Measurements from ENCODE around the gene PITX1.

PITX1 gene

GRCh38 chr5:135062216-135063055, 28.4 kb upstream of the PITX1 start:
- Histone ChIP-seq H3K27me3 (ENCODE audit: control insufficient read depth, insufficient read depth, low read length) (no peaks in the 10 kb centered on the region), H3K4me3 (ENCODE audit: low read length) (no peak overlapping the region), H3K27ac (ENCODE audit: low read length) (no peak overlapping the region), H3K9me3 (ENCODE audit: control insufficient read depth, insufficient read depth, low read length) (no peaks in the 10 kb centered on the region), H3K4me1 (ENCODE audit: control insufficient read depth, insufficient read depth, low read length) (no peaks in the 10 kb centered on the region; the same call in 1 of the 2 replicates), H3K36me3 (ENCODE audit: control insufficient read depth, insufficient read depth, low read length) (no peaks in the 10 kb centered on the region)
- WGBS (ENCODE audit: insufficient coverage, insufficient read length), result no CpG with 5 or more reads among the region's 17 CpGs
- DNase-seq (ENCODE audit: low read depth, low spot score), result no peak

- Histone ChIP-seq H3K36me3 (ENCODE audit: control insufficient read depth, insufficient read depth, low read length) (no peaks in the 10 kb centered on the region), H3K27ac (ENCODE audit: low read length) (no peak overlapping the region), H3K9me3 (ENCODE audit: control insufficient read depth, insufficient read depth, low read length) (no peaks in the 10 kb centered on the region), H3K4me1 (ENCODE audit: control insufficient read depth, insufficient read depth, low read length) (no peaks in the 10 kb centered on the region; the same call in 1 of the 2 replicates), H3K27me3 (ENCODE audit: control insufficient read depth, insufficient read depth, low read length) (no peaks in the 10 kb centered on the region), H3K4me3 (ENCODE audit: low read length) (no peak overlapping the region)
- WGBS (ENCODE audit: insufficient coverage, insufficient read length), result no CpG with 5 or more reads among the region's 6 CpGs
- DNase-seq (ENCODE audit: low read depth, low spot score), result no peak
Observed at GRCh38 chr5:135061001-135061400, 27.0 kb upstream of the PITX1 start.

GRCh38 chr5:135060021-135060420, 26.0 kb upstream of the PITX1 start:
- Histone ChIP-seq H3K4me3 (ENCODE audit: low read length) (no peak overlapping the region), H3K36me3 (ENCODE audit: control insufficient read depth, insufficient read depth, low read length) (no peaks in the 10 kb centered on the region), H3K27ac (ENCODE audit: low read length) (no peak overlapping the region), H3K4me1 (ENCODE audit: control insufficient read depth, insufficient read depth, low read length) (no peaks in the 10 kb centered on the region; the same call in 1 of the 2 replicates), H3K9me3 (ENCODE audit: control insufficient read depth, insufficient read depth, low read length) (no peaks in the 10 kb centered on the region), H3K27me3 (ENCODE audit: control insufficient read depth, insufficient read depth, low read length) (no peaks in the 10 kb centered on the region)
- no CpG with 5 or more reads among the region's 3 CpGs for WGBS (ENCODE audit: insufficient coverage, insufficient read length)
- no peak for DNase-seq (ENCODE audit: low read depth, low spot score)

GRCh38 chr5:135059000-135059923, 25.2 kb upstream of the PITX1 start:
- H3K9me3 ChIP-seq (ENCODE audit: control insufficient read depth, insufficient read depth, low read length), result no peaks in the 10 kb centered on the region
- H3K36me3 ChIP-seq (ENCODE audit: control insufficient read depth, insufficient read depth, low read length), result no peaks in the 10 kb centered on the region
- H3K4me3 ChIP-seq (ENCODE audit: low read length), result no peak overlapping the region
- no peaks in the 10 kb centered on the region; the same call in 1 of the 2 replicates for H3K4me1 ChIP-seq (ENCODE audit: control insufficient read depth, insufficient read depth, low read length)
- DNase-seq (ENCODE audit: low read depth, low spot score), result no peak
- no CpG with 5 or more reads among the region's 12 CpGs for WGBS (ENCODE audit: insufficient coverage, insufficient read length)
- no peak overlapping the region for H3K27ac ChIP-seq (ENCODE audit: low read length)
- H3K27me3 ChIP-seq (ENCODE audit: control insufficient read depth, insufficient read depth, low read length), result no peaks in the 10 kb centered on the region

- Histone ChIP-seq H3K27ac (ENCODE audit: low read length) (no peak overlapping the region), H3K4me3 (ENCODE audit: low read length) (no peak overlapping the region), H3K27me3 (ENCODE audit: control insufficient read depth, insufficient read depth, low read length) (no peaks in the 10 kb centered on the region), H3K9me3 (ENCODE audit: control insufficient read depth, insufficient read depth, low read length) (no peaks in the 10 kb centered on the region), H3K36me3 (ENCODE audit: control insufficient read depth, insufficient read depth, low read length) (no peaks in the 10 kb centered on the region), H3K4me1 (ENCODE audit: control insufficient read depth, insufficient read depth, low read length) (no peaks in the 10 kb centered on the region; the same call in 1 of the 2 replicates)
- no CpG with 5 or more reads among the region's 8 CpGs for WGBS (ENCODE audit: insufficient coverage, insufficient read length)
- no peak for DNase-seq (ENCODE audit: low read depth, low spot score)
Observed at GRCh38 chr5:135058331-135058732, 24.3 kb upstream of the PITX1 start.

- WGBS (ENCODE audit: insufficient coverage, insufficient read length), result no CpG with 5 or more reads among the region's 2 CpGs
- H3K27ac ChIP-seq (ENCODE audit: low read length), result no peak overlapping the region
- H3K4me3 ChIP-seq (ENCODE audit: low read length), result no peak overlapping the region
- no peaks in the 10 kb centered on the region for H3K9me3 ChIP-seq (ENCODE audit: control insufficient read depth, insufficient read depth, low read length)
- peaks cover under 1% of the 10 kb centered on the region; the same call in 1 of the 2 replicates for H3K27me3 ChIP-seq (ENCODE audit: control insufficient read depth, insufficient read depth, low read length)
- H3K4me1 ChIP-seq (ENCODE audit: control insufficient read depth, insufficient read depth, low read length), result no peaks in the 10 kb centered on the region; the same call in 1 of the 2 replicates
- no peaks in the 10 kb centered on the region for H3K36me3 ChIP-seq (ENCODE audit: control insufficient read depth, insufficient read depth, low read length)
- DNase-seq (ENCODE audit: low read depth, low spot score), result no peak
Observed at GRCh38 chr5:135057233-135057632, 23.2 kb upstream of the PITX1 start.

GRCh38 chr5:135056316-135057030, 22.4 kb upstream of the PITX1 start:
- no peaks in the 10 kb centered on the region for H3K36me3 ChIP-seq (ENCODE audit: control insufficient read depth, insufficient read depth, low read length)
- H3K4me1 ChIP-seq (ENCODE audit: control insufficient read depth, insufficient read depth, low read length), result no peaks in the 10 kb centered on the region; the same call in 1 of the 2 replicates
- no peak overlapping the region for H3K4me3 ChIP-seq (ENCODE audit: low read length)
- peaks cover 6% of the 10 kb centered on the region for H3K27me3 ChIP-seq (ENCODE audit: control insufficient read depth, insufficient read depth, low read length)
- H3K27ac ChIP-seq (ENCODE audit: low read length), result no peak overlapping the region
- H3K9me3 ChIP-seq (ENCODE audit: control insufficient read depth, insufficient read depth, low read length), result no peaks in the 10 kb centered on the region
- DNase-seq (ENCODE audit: low read depth, low spot score), result no peak
- no CpG with 5 or more reads among the region's 8 CpGs for WGBS (ENCODE audit: insufficient coverage, insufficient read length)

- Histone ChIP-seq H3K4me3 (ENCODE audit: low read length) (no peak overlapping the region), H3K27me3 (ENCODE audit: control insufficient read depth, insufficient read depth, low read length) (peaks cover 17% of the 10 kb centered on the region), H3K4me1 (ENCODE audit: control insufficient read depth, insufficient read depth, low read length) (no peaks in the 10 kb centered on the region; the same call in 1 of the 2 replicates), H3K9me3 (ENCODE audit: control insufficient read depth, insufficient read depth, low read length) (no peaks in the 10 kb centered on the region), H3K36me3 (ENCODE audit: control insufficient read depth, insufficient read depth, low read length) (no peaks in the 10 kb centered on the region), H3K27ac (ENCODE audit: low read length) (no peak overlapping the region)
- no peak for DNase-seq (ENCODE audit: low read depth, low spot score)
- WGBS (ENCODE audit: insufficient coverage, insufficient read length), result no CpG with 5 or more reads among the region's 5 CpGs
Observed at GRCh38 chr5:135055396-135055795, 21.4 kb upstream of the PITX1 start.

- Histone ChIP-seq H3K4me3 (ENCODE audit: low read length) (no peak overlapping the region), H3K27ac (ENCODE audit: low read length) (no peak overlapping the region), H3K4me1 (ENCODE audit: control insufficient read depth, insufficient read depth, low read length) (no peaks in the 10 kb centered on the region; the same call in 1 of the 2 replicates), H3K9me3 (ENCODE audit: control insufficient read depth, insufficient read depth, low read length) (no peaks in the 10 kb centered on the region), H3K36me3 (ENCODE audit: control insufficient read depth, insufficient read depth, low read length) (no peaks in the 10 kb centered on the region), H3K27me3 (ENCODE audit: control insufficient read depth, insufficient read depth, low read length) (peaks cover 25% of the 10 kb centered on the region)
- WGBS (ENCODE audit: insufficient coverage, insufficient read length), result no CpG with 5 or more reads among the region's 2 CpGs
- no peak for DNase-seq (ENCODE audit: low read depth, low spot score)
Observed at GRCh38 chr5:135054546-135054945, 20.5 kb upstream of the PITX1 start.

GRCh38 chr5:135053989-135054388, 20.0 kb upstream of the PITX1 start:
- no CpG with 5 or more reads among the region's 8 CpGs for WGBS (ENCODE audit: insufficient coverage, insufficient read length)
- peaks cover 30% of the 10 kb centered on the region for H3K27me3 ChIP-seq (ENCODE audit: control insufficient read depth, insufficient read depth, low read length)
- H3K9me3 ChIP-seq (ENCODE audit: control insufficient read depth, insufficient read depth, low read length), result no peaks in the 10 kb centered on the region
- no peaks in the 10 kb centered on the region for H3K36me3 ChIP-seq (ENCODE audit: control insufficient read depth, insufficient read depth, low read length)
- DNase-seq (ENCODE audit: low read depth, low spot score), result no peak
- H3K27ac ChIP-seq (ENCODE audit: low read length), result no peak overlapping the region
- no peak overlapping the region for H3K4me3 ChIP-seq (ENCODE audit: low read length)
- no peaks in the 10 kb centered on the region; the same call in 1 of the 2 replicates for H3K4me1 ChIP-seq (ENCODE audit: control insufficient read depth, insufficient read depth, low read length)

Measured in iPS DF 6.9 (cell line).